Caco-2 (cell line): Measurements from ENCODE around the gene PRB3. TPM values are rescaled to one million over a fixed set of nuclear protein-coding genes. Genes with fewer than 3 reads are reported as not detected.

Experiments used
- BruUV-seq: library from RNA; stranded (reverse); fragments of 400-500 nt; replicated peaks from 2 replicates; lab custom pipeline; 2021; lab: Mats Ljungman, UMichigan
- CTCF ChIA-PET: fragments of 300-600 bp; sonication (Branson Sonifier 250); formaldehyde crosslinking; loops from one replicate; lab custom pipeline; 2022; ENCODE audit warnings: antibody characterized with exemption; lab: Charles Lee
- POLR2A ChIA-PET: fragments of 300-600 bp; sonication (Branson Sonifier 250); formaldehyde crosslinking; loops from one replicate; lab custom pipeline; 2022; ENCODE audit warnings: antibody characterized with exemption; lab: Charles Lee
- DNase-seq, 2 experiments: peaks; one replicate each; pipeline versions ENCODE4 v3.0.0 to v3.0.0-alpha.2; 2020 to 2022
- H3K27me3 ChIP-seq: replicated peaks from 2 replicates; pipeline ENCODE4 v1.6.0; 2011; ENCODE audit warnings: low read length; ENCODE audit not compliant: control insufficient read depth, insufficient read depth
- H3K36me3 ChIP-seq: 2 replicates; pipeline ENCODE4 v1.5.1; 2011; ENCODE audit warnings: low read length; ENCODE audit not compliant: control insufficient read depth, insufficient read depth
- H3K4me1 ChIP-seq: fragments of 250-450 bp; sonication (Bioruptor Pico); 2 replicates; pipeline ENCODE4 v1.5.1; 2020; ENCODE audit warnings: mild to moderate bottlenecking
- H3K4me3 ChIP-seq: 2 replicates; pipeline ENCODE4 v1.5.1; 2011; ENCODE audit warnings: low read depth, mild to moderate bottlenecking, control low read depth, low read length
- H3K9me3 ChIP-seq: fragments of 250-450 bp; sonication (Bioruptor Pico); 2 replicates; pipeline ENCODE4 v1.5.1; 2020; ENCODE audit warnings: mild to moderate bottlenecking, moderate library complexity
- H3K27ac Mint-ChIP-seq: one replicate; pipeline ENCODE4 v1.8.0; 2022; ENCODE audit warnings: mixed read lengths; ENCODE audit not compliant: unreplicated experiment
- H3K27me3 Mint-ChIP-seq: one replicate; pipeline ENCODE4 v1.8.0; 2022; ENCODE audit warnings: mixed read lengths; ENCODE audit not compliant: insufficient read depth, unreplicated experiment
- H3K36me3 Mint-ChIP-seq: one replicate; pipeline ENCODE4 v1.8.0; 2022; ENCODE audit warnings: mild to moderate bottlenecking, mixed read lengths; ENCODE audit not compliant: insufficient read depth, unreplicated experiment
- H3K4me1 Mint-ChIP-seq: one replicate; pipeline ENCODE4 v1.8.0; 2022; ENCODE audit warnings: low read depth, mixed read lengths; ENCODE audit not compliant: unreplicated experiment
- H3K4me3 Mint-ChIP-seq: one replicate; pipeline ENCODE4 v1.8.0; 2022; ENCODE audit warnings: mild to moderate bottlenecking, moderate library complexity, mixed read lengths; ENCODE audit not compliant: unreplicated experiment
- H3K9me3 Mint-ChIP-seq: one replicate; pipeline ENCODE4 v1.8.0; 2022; ENCODE audit warnings: mixed read lengths; ENCODE audit not compliant: unreplicated experiment
- intact Hi-C: fragments of 100-400 bp; cut with micrococcal nuclease; formaldehyde crosslinking; loops from one replicate; pipeline ENCODE4 v1.10.0; 2022; ENCODE audit not compliant: unreplicated experiment
- total RNA-seq: library from RNA; stranded (reverse); gene quantifications from 2 replicates; pipeline ENCODE4 v1.2.3, GENCODE V29; 2022
- TF ChIP-seq, protein P1 (sequence below), 2 experiments: fragments of 200-600 bp in 1 of 2; IDR thresholded peaks; 1 replicate in 1 of 2; 2 replicates in 1 of 2; pipeline versions ENCODE4 v1.5.1 to v1.8.0; 2011 to 2022; ENCODE audit warnings: antibody characterized with exemption in 1 of 2, control low read depth in 1 of 2, inconsistent platforms in 1 of 2, low read depth in 1 of 2, low read length in 1 of 2, mild to moderate bottlenecking in 1 of 2, moderate library complexity in 1 of 2; ENCODE audit not compliant: insufficient read depth in 1 of 2, severe bottlenecking in 1 of 2, unreplicated experiment in 1 of 2

The PRB3 gene
- total RNA-seq, 1 experiment from 2014 or later = not detected

DNA sequence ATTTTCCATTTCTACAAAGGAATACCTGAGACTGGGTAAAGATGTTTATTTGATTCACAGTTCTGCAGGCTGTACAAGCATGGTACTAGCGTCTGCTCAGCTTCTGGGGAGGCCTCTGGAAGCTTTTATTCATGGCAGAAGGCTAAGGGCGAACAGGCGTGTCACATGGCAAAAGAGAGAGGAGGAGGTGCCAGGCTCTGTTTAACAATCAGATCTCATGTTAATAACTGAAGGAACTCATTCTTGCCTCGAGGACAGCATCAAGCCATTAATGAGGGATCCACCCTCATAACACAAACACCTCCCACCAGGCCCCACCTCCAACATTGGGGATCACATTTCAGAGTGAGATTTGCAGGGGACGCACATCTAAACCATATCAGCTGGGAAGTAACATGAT lies 36.0 kb downstream of the PRB3 start:
- intact Hi-C loops = no loop called here
- Mint-ChIP-seq H3K9me3 (no peaks in the 10 kb centered on the region), H3K4me3 (no peak overlapping the region), H3K27me3 (peaks cover 14% of the 10 kb centered on the region), H3K4me1 (no peaks in the 10 kb centered on the region), H3K27ac (no peak overlapping the region), H3K36me3 (no peaks in the 10 kb centered on the region)
- Histone ChIP-seq H3K36me3 (no peaks in the 10 kb centered on the region), H3K27me3 (no peaks in the 10 kb centered on the region), H3K4me3 (no peak overlapping the region), H3K9me3 (no peaks in the 10 kb centered on the region), H3K4me1 (no peaks in the 10 kb centered on the region)
- ChIA-PET POLR2A (no interaction called here), CTCF (no interaction called here)
- no TSS peak for BruUV-seq
- TF ChIP-seq, protein P1, sequence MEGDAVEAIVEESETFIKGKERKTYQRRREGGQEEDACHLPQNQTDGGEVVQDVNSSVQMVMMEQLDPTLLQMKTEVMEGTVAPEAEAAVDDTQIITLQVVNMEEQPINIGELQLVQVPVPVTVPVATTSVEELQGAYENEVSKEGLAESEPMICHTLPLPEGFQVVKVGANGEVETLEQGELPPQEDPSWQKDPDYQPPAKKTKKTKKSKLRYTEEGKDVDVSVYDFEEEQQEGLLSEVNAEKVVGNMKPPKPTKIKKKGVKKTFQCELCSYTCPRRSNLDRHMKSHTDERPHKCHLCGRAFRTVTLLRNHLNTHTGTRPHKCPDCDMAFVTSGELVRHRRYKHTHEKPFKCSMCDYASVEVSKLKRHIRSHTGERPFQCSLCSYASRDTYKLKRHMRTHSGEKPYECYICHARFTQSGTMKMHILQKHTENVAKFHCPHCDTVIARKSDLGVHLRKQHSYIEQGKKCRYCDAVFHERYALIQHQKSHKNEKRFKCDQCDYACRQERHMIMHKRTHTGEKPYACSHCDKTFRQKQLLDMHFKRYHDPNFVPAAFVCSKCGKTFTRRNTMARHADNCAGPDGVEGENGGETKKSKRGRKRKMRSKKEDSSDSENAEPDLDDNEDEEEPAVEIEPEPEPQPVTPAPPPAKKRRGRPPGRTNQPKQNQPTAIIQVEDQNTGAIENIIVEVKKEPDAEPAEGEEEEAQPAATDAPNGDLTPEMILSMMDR (IDR thresholded peaks at IDR 0.05; ENCODE audit: insufficient read depth in 1 of 2, low read depth in 1 of 2, low read length in 1 of 2, severe bottlenecking in 1 of 2, unreplicated experiment in 1 of 2) = no peak
- DNase-seq = no peak

DNA sequence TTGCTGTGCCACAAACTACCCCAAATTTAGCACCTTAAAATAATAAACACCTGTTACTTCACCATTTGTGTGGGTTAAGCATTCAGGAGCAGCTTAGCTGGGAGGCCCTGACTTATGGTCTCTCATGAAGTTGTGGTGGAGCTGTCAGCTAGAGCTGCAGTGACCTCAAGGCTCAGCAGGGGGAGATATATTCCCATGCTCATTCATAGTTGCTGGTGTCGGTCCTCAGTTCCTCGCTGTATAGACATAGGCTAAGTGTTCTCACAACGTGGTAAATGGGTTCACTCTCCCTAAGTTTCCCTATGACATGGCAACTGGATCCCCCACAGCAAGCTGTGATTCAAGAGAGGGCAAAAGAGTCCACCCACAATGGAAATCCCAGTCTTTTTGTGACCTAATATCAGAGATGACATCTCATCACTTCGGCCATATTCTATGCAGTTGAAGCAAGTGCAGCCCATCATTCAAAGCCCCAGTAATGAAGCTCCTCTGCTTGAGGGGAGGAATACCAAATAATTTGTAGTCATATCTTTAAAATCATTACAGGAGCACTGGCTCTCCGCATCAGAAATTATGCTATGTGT lies 41.1 kb downstream of the PRB3 start:
- H3K9me3 Mint-ChIP-seq = no peaks in the 10 kb centered on the region
- Histone ChIP-seq H3K4me3 (no peak overlapping the region), H3K4me1 (no peaks in the 10 kb centered on the region), H3K36me3 (no peaks in the 10 kb centered on the region), H3K27me3 (no peaks in the 10 kb centered on the region), H3K9me3 (no peaks in the 10 kb centered on the region)
- ChIA-PET POLR2A (no interaction called here), CTCF (interaction anchor here (0.5 to 2.5 kb wide), 8 partner anchors 29 to 565 kb away, joined by 3 to 19 read pairs (median 4); no protein-coding TSS in a partner anchor)
- no peaks in the 10 kb centered on the region for H3K4me1 Mint-ChIP-seq
- no peaks in the 10 kb centered on the region for H3K36me3 Mint-ChIP-seq
- TF ChIP-seq, protein P1 (IDR thresholded peaks at IDR 0.05; ENCODE audit: insufficient read depth in 1 of 2, low read depth in 1 of 2, low read length in 1 of 2, severe bottlenecking in 1 of 2, unreplicated experiment in 1 of 2) = peak; percentile 93
- no peak overlapping the region for H3K27ac Mint-ChIP-seq
- peaks cover 14% of the 10 kb centered on the region for H3K27me3 Mint-ChIP-seq
- DNase-seq = peak; percentile 71 to 81
- intact Hi-C loops = loop anchor here (1.0 kb wide), 2 partner anchors 258 to 457 kb away; no protein-coding TSS in a partner anchor
- BruUV-seq = no TSS peak
- H3K4me3 Mint-ChIP-seq = no peak overlapping the region

DNA sequence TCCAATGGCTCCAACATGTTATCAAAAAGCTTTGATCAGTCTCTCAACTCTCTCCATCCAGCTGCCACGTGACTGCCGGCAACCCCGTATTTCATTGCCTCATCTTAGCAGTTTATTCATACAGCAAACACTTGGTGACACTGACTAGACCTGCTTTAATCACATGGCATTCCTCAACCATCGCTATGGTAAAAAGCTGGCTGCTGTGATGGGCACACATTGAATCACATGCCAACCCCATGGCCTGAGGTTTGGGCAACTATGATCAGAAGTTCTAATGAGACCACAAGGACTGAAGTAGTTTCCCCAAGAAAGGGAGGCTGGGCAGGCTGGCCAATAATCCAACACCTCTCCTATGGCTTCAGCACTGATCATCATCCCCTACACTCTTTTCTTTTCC lies 42.1 kb downstream of the PRB3 start:
- Histone ChIP-seq H3K4me3 (no peak overlapping the region), H3K4me1 (no peaks in the 10 kb centered on the region), H3K9me3 (no peaks in the 10 kb centered on the region), H3K27me3 (no peaks in the 10 kb centered on the region), H3K36me3 (no peaks in the 10 kb centered on the region)
- ChIA-PET CTCF (interaction anchor here (2.1 to 2.5 kb wide), 2 partner anchors 259 to 456 kb away, joined by 12 to 19 read pairs; no protein-coding TSS in a partner anchor), POLR2A (no interaction called here)
- TF ChIP-seq, protein P1 (IDR thresholded peaks at IDR 0.05; ENCODE audit: insufficient read depth in 1 of 2, low read depth in 1 of 2, low read length in 1 of 2, severe bottlenecking in 1 of 2, unreplicated experiment in 1 of 2) = no peak
- no TSS peak for BruUV-seq
- Mint-ChIP-seq H3K27me3 (peaks cover 14% of the 10 kb centered on the region), H3K4me3 (no peak overlapping the region), H3K9me3 (no peaks in the 10 kb centered on the region), H3K27ac (no peak overlapping the region), H3K4me1 (no peaks in the 10 kb centered on the region), H3K36me3 (no peaks in the 10 kb centered on the region)
- intact Hi-C loops = no loop called here
- DNase-seq = no peak

Other genes starting within 250 kb of the PRB3 start
- 4.8 and 5.7 TPM in 2 replicates for gene TAS2R19, start 247.1 kb downstream of the PRB3 start, total RNA-seq
- 4.3 and 5.7 TPM in 2 replicates for gene TAS2R31, start 238.3 kb downstream of the PRB3 start, total RNA-seq
- gene TAS2R46, start 207.4 kb downstream of the PRB3 start, total RNA-seq = 2.3 and 3.8 TPM in 2 replicates
- gene TAS2R43, start 177.4 kb downstream of the PRB3 start, total RNA-seq = not detected in 2 replicates
- 3.8 and 5.8 TPM in 2 replicates for gene TAS2R30, start 135.1 kb downstream of the PRB3 start, total RNA-seq
- 22.4 and 24.9 TPM in 2 replicates for gene SMIM10L1, start 98.5 kb downstream of the PRB3 start, total RNA-seq
- gene TAS2R42, start 82.8 kb downstream of the PRB3 start, total RNA-seq = not detected in 2 replicates
- gene PRB4, start 40.7 kb upstream of the PRB3 start, total RNA-seq = not detected in 2 replicates
- not detected in 2 replicates for gene PRB2, start 125.9 kb upstream of the PRB3 start, total RNA-seq